Effector memory CD8-positive, alpha-beta T cell (primary cell): ENCODE measurements around the gene OR5AR1.

Experiments
- ATAC-seq: fragments of 150-1000 bp; cut with Tn5 transposase; replicated peaks from 2 replicates; pipeline ENCODE4 v1.10.0; 2021; ENCODE audit warnings: mild to moderate bottlenecking, moderate library complexity
- DNase-seq, 3 experiments: peaks; one replicate each; pipeline ENCODE4 v3.0.0; 2021
- H3K27ac Mint-ChIP-seq, 2 donors: one replicate each; pipeline ENCODE4 v1.8.0; 2022; ENCODE audit warnings: mild to moderate bottlenecking in 2 of 2, mixed read lengths in 2 of 2, moderate library complexity in 2 of 2
- H3K27me3 Mint-ChIP-seq, 2 donors: one replicate each; pipeline ENCODE4 v1.8.0; 2022; ENCODE audit warnings: mixed read lengths in 2 of 2
- H3K36me3 Mint-ChIP-seq: one replicate; pipeline ENCODE4 v1.8.0; 2022; ENCODE audit warnings: mild to moderate bottlenecking, moderate library complexity, mixed read lengths; ENCODE audit not compliant: insufficient read depth
- H3K4me1 Mint-ChIP-seq, 2 donors: one replicate each; pipeline ENCODE4 v1.8.0; 2022; ENCODE audit warnings: low read depth in 2 of 2, mixed read lengths in 2 of 2
- H3K4me3 Mint-ChIP-seq, 2 donors: one replicate each; pipeline ENCODE4 v1.8.0; 2022; ENCODE audit warnings: mild to moderate bottlenecking in 2 of 2, mixed read lengths in 2 of 2, moderate library complexity in 2 of 2
- H3K9me3 Mint-ChIP-seq, 2 donors: one replicate each; pipeline ENCODE4 v1.8.0; 2022; ENCODE audit warnings: mixed read lengths in 2 of 2

The OR5AR1 gene

DNA sequence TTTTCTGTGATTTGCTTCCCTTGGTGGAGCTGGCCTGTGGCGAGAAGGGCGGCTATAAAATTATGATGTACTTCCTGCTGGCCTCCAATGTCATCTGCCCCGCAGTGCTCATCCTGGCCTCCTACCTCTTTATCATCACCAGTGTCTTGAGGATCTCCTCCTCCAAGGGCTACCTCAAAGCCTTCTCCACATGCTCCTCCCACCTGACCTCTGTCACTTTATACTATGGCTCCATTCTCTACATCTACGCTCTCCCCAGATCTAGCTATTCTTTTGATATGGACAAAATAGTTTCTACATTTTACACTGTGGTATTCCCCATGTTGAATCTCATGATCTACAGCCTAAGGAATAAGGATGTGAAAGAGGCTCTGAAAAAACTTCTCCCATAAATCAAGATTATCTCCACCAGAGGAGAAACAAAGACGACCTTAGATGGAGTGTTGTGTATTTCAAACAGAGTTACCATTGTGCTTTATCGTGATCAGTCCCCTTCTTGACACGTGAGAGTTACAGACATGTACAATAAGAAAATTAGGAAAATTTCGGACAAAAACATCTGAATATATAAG, 37.5 kb downstream of the OR5AR1 start:
- Mint-ChIP-seq H3K27ac (no peak overlapping the region), H3K4me3 (no peak overlapping the region), H3K36me3 (no peaks in the 10 kb centered on the region), H3K9me3 (peaks cover 12 to 26% of the 10 kb centered on the region in 2 donors), H3K27me3 (no peaks in the 10 kb centered on the region), H3K4me1 (no peaks in the 10 kb centered on the region)
- ATAC-seq = no peak
- DNase-seq = no peak

DNA sequence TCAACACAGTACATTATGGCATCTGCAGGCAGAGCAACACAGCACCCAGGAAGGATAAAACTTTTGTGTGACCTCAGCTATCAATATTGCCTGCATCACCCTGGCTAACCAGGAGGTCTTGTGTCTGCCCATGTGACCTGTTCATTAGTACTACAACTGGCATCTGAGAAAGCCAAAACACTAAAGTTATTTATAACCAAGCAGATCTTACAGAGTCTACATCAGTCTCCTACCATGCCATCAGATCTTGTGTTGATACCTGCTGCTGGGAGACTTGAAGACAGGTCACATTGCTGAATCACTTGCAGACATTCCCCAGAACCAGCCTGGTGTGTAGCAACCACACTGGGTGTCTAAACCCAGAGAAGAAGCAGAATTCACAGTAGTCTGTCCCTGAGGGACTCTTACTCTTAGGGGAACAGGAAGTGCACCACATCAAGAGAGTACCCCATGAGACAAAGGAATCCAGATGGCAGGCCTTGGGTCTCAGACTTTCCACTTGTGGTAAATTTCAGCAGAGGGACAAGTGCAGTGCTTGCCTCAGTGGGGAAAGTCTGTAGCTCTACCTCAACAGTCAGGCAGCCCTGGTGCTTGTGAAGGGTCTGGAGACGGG, 42.4 kb downstream of the OR5AR1 start:
- H3K4me1 Mint-ChIP-seq = no peaks in the 10 kb centered on the region
- peaks cover 7 to 20% of the 10 kb centered on the region in 2 donors for H3K9me3 Mint-ChIP-seq
- no peaks in the 10 kb centered on the region for H3K27me3 Mint-ChIP-seq
- DNase-seq (no peak), ATAC-seq (no peak)
- H3K4me3 Mint-ChIP-seq = no peak overlapping the region
- no peak overlapping the region for H3K27ac Mint-ChIP-seq
- no peaks in the 10 kb centered on the region for H3K36me3 Mint-ChIP-seq

GRCh38 chr11:56706486-56706885, 43.0 kb downstream of the OR5AR1 start:
- H3K4me1 Mint-ChIP-seq = no peaks in the 10 kb centered on the region
- ATAC-seq = no peak
- no peak overlapping the region for H3K27ac Mint-ChIP-seq
- DNase-seq = no peak
- no peak overlapping the region for H3K4me3 Mint-ChIP-seq
- H3K9me3 Mint-ChIP-seq = peaks cover 5 to 21% of the 10 kb centered on the region in 2 donors
- no peaks in the 10 kb centered on the region for H3K27me3 Mint-ChIP-seq
- no peaks in the 10 kb centered on the region for H3K36me3 Mint-ChIP-seq

- Mint-ChIP-seq H3K4me3 (no peak overlapping the region), H3K36me3 (no peaks in the 10 kb centered on the region), H3K27ac (no peak overlapping the region), H3K4me1 (no peaks in the 10 kb centered on the region), H3K9me3 (peaks cover 14 to 41% of the 10 kb centered on the region in 2 donors), H3K27me3 (no peaks in the 10 kb centered on the region)
- no peak for DNase-seq
- no peak for ATAC-seq
These were observed 50.7 kb downstream of the OR5AR1 start for GRCh38 chr11:56714206-56714605.
